Measurements from ENCODE around the gene TUBE1.

Gene TUBE1

DNA sequence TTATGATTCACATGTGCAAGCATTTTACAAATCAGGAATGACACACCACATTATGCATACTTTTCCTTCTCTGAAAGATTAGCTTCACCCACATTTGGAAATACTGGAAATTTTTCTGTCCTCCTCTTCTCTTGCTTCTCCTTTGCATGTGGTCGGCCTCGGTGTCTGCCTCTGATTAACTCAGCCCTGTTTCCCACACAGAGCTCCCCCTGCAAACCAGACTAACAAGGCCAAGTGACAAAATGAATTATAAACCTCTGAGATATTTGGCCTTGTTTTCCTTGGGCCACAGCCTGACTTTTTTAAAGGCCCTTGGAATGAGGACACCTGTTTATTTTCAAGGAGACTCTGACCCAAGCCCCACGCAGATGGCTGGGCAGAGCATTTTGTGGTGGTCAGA, 42.4 kb downstream of the TUBE1 start:
- POLR2A ChIA-PET (ENCODE audit: low non-redundant PET) = no interaction called here
- H3K27ac ChIP-seq = no peak overlapping the region
- TF ChIP-seq, protein P1, sequence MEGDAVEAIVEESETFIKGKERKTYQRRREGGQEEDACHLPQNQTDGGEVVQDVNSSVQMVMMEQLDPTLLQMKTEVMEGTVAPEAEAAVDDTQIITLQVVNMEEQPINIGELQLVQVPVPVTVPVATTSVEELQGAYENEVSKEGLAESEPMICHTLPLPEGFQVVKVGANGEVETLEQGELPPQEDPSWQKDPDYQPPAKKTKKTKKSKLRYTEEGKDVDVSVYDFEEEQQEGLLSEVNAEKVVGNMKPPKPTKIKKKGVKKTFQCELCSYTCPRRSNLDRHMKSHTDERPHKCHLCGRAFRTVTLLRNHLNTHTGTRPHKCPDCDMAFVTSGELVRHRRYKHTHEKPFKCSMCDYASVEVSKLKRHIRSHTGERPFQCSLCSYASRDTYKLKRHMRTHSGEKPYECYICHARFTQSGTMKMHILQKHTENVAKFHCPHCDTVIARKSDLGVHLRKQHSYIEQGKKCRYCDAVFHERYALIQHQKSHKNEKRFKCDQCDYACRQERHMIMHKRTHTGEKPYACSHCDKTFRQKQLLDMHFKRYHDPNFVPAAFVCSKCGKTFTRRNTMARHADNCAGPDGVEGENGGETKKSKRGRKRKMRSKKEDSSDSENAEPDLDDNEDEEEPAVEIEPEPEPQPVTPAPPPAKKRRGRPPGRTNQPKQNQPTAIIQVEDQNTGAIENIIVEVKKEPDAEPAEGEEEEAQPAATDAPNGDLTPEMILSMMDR (conservative IDR thresholded peaks at IDR 0.05; ENCODE audit: low read depth) = no peak
- CTCF ChIA-PET = interaction anchor here (0.5 to 2.0 kb wide), 2 partner anchors 41 to 335 kb away, joined by 4 to 21 read pairs; no protein-coding TSS in a partner anchor
- DNase-seq (ENCODE audit: low spot score) = no peak

GRCh38 chr6:112044196-112044595, 43.1 kb downstream of the TUBE1 start:
- TF ChIP-seq, protein P1 (conservative IDR thresholded peaks at IDR 0.05; ENCODE audit: low read depth) = no peak
- DNase-seq (ENCODE audit: low spot score) = no peak
- ChIA-PET CTCF (interaction anchor here (0.5 to 2.0 kb wide), 2 partner anchors 42 to 335 kb away, joined by 4 to 21 read pairs; no protein-coding TSS in a partner anchor), POLR2A (ENCODE audit: low non-redundant PET) (no interaction called here)
- H3K27ac ChIP-seq = no peak overlapping the region

- peak; percentile 88 for DNase-seq (ENCODE audit: low spot score)
- CTCF ChIA-PET = interaction anchor here (0.6 to 2.0 kb wide), 19 partner anchors 15 to 1526 kb away, joined by 3 to 21 read pairs (median 3); partner anchors contain the start of gene FYN
- POLR2A ChIA-PET (ENCODE audit: low non-redundant PET) = no interaction called here
- H3K27ac ChIP-seq = peak overlapping the region; percentile 68
- TF ChIP-seq, protein P1 (conservative IDR thresholded peaks at IDR 0.05; ENCODE audit: low read depth) = peak; percentile 85
These were observed 44.0 kb downstream of the TUBE1 start for GRCh38 chr6:112043032-112044007.

GRCh38 chr6:112041535-112041934, 45.7 kb downstream of the TUBE1 start:
- no peak overlapping the region for H3K27ac ChIP-seq
- CTCF ChIA-PET = interaction anchor here (0.5 to 1.1 kb wide), 3 partner anchors 13 to 331 kb away, joined by 3 to 6 read pairs (median 4); no protein-coding TSS in a partner anchor
- TF ChIP-seq, protein P1 (conservative IDR thresholded peaks at IDR 0.05; ENCODE audit: low read depth) = no peak
- DNase-seq (ENCODE audit: low spot score) = no peak
- POLR2A ChIA-PET (ENCODE audit: low non-redundant PET) = no interaction called here

DNA sequence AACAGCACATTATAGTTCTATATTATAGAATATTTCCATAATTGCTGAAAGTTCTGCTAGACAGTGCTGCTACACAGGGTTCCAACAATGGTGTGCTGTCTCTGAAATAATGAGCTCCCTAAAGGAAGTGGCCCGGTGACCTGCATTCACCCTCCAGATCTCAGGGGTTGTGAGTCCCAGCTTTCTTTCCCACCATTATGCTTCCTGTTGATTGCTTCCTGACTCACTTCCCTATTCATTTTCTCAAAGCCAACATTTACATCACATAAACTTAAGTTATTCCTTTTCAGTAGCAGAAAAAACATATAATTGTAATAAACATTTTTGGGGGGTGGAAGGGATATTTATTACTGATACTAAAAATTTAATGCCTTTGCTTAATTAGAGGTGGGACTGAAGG, 46.3 kb downstream of the TUBE1 start:
- TF ChIP-seq, protein P1 (conservative IDR thresholded peaks at IDR 0.05; ENCODE audit: low read depth) = no peak
- no peak for DNase-seq (ENCODE audit: low spot score)
- no peak overlapping the region for H3K27ac ChIP-seq
- ChIA-PET CTCF (interaction anchor here (0.5 to 0.7 kb wide), 2 partner anchors 14 to 20 kb away, joined by 3 to 4 read pairs; no protein-coding TSS in a partner anchor), POLR2A (ENCODE audit: low non-redundant PET) (no interaction called here)

- ChIA-PET POLR2A (ENCODE audit: low non-redundant PET) (no interaction called here), CTCF (interaction anchor here (0.6 to 0.8 kb wide), 2 partner anchors 65 to 284 kb away, joined by 3 to 5 read pairs; no protein-coding TSS in a partner anchor)
- TF ChIP-seq, protein P1 (conservative IDR thresholded peaks at IDR 0.05; ENCODE audit: low read depth) = no peak
- no peak for DNase-seq (ENCODE audit: low spot score)
- no peak overlapping the region for H3K27ac ChIP-seq
These were observed 47.9 kb downstream of the TUBE1 start for GRCh38 chr6:112039431-112039770.

Measured in RWPE1 (cell line).